Fibroblast of villous mesenchyme (primary cell): ENCODE data around the gene ADORA1. TPM values are rescaled to one million over a fixed set of nuclear protein-coding genes. Genes with fewer than 3 reads are reported as not detected.
A peak's percentile ranks its signal among the peaks of the same experiment; 100 is the strongest.

Source experiments
- DNase-seq: peaks from one replicate; pipeline ENCODE4 v3.0.0-alpha.2; 2010; ENCODE audit warnings: low read depth
- H3K4me3 ChIP-seq: 2 replicates; pipeline ENCODE4 v1.5.1; 2011; ENCODE audit warnings: low read depth, mild to moderate bottlenecking, low read length
- CTCF ChIP-seq: IDR thresholded peaks from 2 replicates; pipeline ENCODE4 v1.5.1; 2012; ENCODE audit warnings: low read depth, mild to moderate bottlenecking, low read length; ENCODE audit not compliant: insufficient read depth
- total RNA-seq: library from RNA; depleted of rRNA; stranded (reverse); fragments of >200 nt; gene quantifications from 2 replicates; pipeline ENCODE4 v1.2.3, GENCODE V29; 2012

ADORA1 gene
- total RNA-seq, 1 donor: 14.2 TPM

DNA sequence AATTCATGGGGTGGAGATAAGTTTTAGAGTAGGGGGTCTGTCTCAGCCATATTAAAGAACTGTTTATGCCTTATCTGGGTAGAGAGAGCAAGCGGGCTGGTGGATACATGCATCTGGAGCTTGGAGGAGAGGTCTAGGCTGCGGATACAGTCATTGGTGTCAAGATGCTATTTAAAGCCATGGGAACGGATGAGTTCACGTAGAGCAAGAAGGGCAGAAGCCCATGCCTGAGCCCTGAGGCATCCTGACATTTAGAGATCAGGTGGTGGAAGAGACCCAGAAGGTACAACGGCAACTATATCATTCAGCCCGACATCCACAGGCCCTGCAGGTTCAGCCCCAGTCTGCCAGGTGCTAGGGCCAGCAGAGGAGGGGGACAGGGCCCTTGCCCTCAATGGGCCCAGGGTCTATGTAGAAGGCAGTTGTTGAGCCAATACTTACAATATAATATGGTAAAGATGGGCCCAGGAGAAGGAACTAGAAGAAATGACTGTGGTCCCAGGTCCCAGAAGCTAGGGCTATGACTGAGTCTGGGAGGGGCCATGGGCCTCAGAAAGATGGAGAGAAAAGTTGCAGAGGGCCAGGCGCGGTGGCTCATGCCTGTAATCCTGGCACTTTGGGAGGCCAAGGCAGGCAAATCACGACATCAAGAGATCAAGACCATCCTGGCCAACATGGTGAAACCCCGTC, 74.1 kb downstream of the ADORA1 start:
- no peak for DNase-seq
- no peak for TF ChIP-seq CTCF
- no peak overlapping the region for H3K4me3 ChIP-seq

DNA sequence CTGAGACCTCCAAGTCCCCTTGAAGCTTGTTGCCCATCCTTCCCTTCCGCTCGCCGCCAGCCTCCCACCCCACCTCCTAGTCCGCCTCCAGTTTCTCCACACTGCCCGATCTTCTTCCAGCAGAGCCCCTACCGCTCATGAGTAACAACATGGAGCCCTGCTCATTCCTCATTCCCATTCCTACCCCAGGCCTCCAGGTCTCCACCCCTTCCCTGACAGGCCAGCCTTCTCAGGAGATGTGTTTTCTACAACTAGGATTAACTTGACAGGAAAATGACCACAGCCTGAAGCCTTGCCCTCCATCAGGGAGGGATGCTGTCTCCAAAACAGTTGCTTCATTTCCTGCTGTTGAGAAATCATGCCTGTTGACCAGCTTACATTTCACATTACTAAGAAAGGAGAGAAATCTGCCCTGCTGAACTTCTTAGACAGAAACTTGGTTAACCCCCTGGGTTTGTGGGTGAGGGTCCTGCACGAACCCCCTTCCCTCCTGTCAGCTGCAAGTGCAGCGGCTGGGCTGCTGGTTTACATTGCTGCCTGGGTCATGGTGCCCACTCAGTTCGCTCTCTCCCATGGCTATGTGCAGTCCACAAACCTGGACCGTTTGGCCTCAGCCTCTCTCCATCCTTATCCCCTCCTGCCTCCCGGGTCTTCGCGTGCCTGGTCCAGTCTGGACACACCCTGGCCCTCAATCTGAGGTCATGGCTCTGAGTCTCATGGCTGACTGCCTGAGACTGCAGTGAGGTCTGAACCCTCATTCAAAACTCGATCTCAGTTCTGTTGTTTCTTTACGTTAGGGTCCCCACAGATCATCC, 75.1 kb downstream of the ADORA1 start:
- peak; percentile 99 for DNase-seq
- H3K4me3 ChIP-seq: no peak overlapping the region
- TF ChIP-seq CTCF: no peak

GRCh38 chr1:203204756-203205155, 77.2 kb downstream of the ADORA1 start:
- no peak overlapping the region for H3K4me3 ChIP-seq
- TF ChIP-seq CTCF: no peak
- DNase-seq: peak; percentile 88

GRCh38 chr1:203206129-203206687, 78.7 kb downstream of the ADORA1 start:
- H3K4me3 ChIP-seq: no peak overlapping the region
- no peak for TF ChIP-seq CTCF
- DNase-seq: no peak

DNA sequence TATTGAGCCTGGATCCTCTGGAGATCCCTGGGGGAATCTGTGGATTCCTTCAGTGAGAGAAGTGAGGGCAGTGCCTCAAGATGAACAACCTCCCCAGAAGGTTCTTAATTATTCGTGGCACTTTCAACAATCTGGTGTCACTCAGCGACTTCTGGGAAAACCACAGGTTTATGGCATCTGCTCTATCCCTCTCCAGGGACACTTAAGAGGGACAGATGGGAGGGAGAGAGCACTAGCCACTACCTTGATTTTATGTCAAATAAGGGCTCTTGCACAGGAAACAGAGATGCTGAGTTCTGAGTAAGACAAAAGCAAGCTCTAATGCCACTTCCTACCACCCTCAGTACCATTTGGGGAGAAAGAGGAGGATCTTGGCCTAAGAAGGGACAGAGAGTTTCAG, 80.2 kb downstream of the ADORA1 start:
- TF ChIP-seq CTCF: no peak
- no peak overlapping the region for H3K4me3 ChIP-seq
- DNase-seq: no peak

DNA sequence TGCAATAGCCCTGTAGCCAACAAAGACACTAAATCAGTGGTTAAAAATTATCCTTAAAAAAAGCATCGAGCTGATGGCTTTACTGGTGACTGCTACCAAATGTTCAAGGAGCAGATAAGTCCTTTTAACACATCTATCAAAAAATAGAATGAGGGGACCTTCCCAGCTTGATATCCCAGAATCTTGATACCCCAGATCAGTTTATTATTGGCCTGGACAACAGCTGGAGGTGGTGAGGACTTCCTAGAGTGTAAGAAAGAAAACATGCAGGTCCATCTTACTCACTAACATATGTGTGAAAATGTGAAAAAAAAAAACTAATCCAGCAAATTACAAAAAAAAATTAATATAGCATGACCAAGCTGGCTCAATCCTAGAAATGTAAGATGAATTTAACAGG, 80.7 kb downstream of the ADORA1 start:
- no peak for DNase-seq

More for the DNA sequence above, 80.7 kb downstream of the ADORA1 start:
- no peak overlapping the region for H3K4me3 ChIP-seq
- TF ChIP-seq CTCF: no peak
